OCI-LY7 (cell line): ENCODE data around the gene SMG6. TPM values are rescaled to one million over a fixed set of nuclear protein-coding genes. Genes with fewer than 3 reads are reported as not detected.

ENCODE experiments used
- BruUV-seq: library from RNA; stranded (reverse); fragments of 400-500 nt; replicated peaks from 2 replicates; lab custom pipeline; 2021; lab: Mats Ljungman, UMichigan
- CTCF ChIA-PET: fragments of 300-600 bp; sonication (Branson Sonifier 250); formaldehyde crosslinking; loops from one replicate; lab custom pipeline; 2022; ENCODE audit warnings: antibody characterized with exemption; ENCODE audit not compliant: unreplicated experiment; lab: Charles Lee
- POLR2A ChIA-PET: fragments of 300-600 bp; sonication (Branson Sonifier 250); formaldehyde crosslinking; loops from one replicate; lab custom pipeline; 2022; ENCODE audit warnings: antibody characterized with exemption; lab: Charles Lee
- DNase-seq: peaks from one replicate; pipeline ENCODE4 v3.0.0-alpha.2; 2015; ENCODE audit warnings: low spot score
- H2AFZ ChIP-seq: fragments of 200-600 bp; sonication (generic), shearing (Covaris generic); 2 replicates; pipeline ENCODE4 v1.6.1; 2014; ENCODE audit warnings: mild to moderate bottlenecking, antibody characterized with exemption, low read length, moderate library complexity
- H3K27ac ChIP-seq: fragments of 200-600 bp; sonication (generic); 2 replicates; pipeline ENCODE4 v1.5.1; 2014; ENCODE audit warnings: mixed run types, low read depth, mild to moderate bottlenecking, moderate library complexity, low read length, inconsistent platforms; ENCODE audit not compliant: poor library complexity, severe bottlenecking
- H3K36me3 ChIP-seq: fragments of 200-600 bp; sonication (generic); 2 replicates; pipeline ENCODE4 v1.6.1; 2014; ENCODE audit warnings: mild to moderate bottlenecking, antibody characterized with exemption, low read length, moderate library complexity, mixed read lengths; ENCODE audit not compliant: insufficient read depth
- H3K4me1 ChIP-seq: fragments of 200-600 bp; sonication (generic); 2 replicates; pipeline ENCODE4 v1.5.1; 2014; ENCODE audit warnings: mild to moderate bottlenecking, low read length; ENCODE audit not compliant: insufficient read depth, poor library complexity, severe bottlenecking
- H3K4me2 ChIP-seq: fragments of 200-600 bp; sonication (generic); 2 replicates; pipeline ENCODE4 v1.6.1; 2014; ENCODE audit warnings: mild to moderate bottlenecking, low read length
- H3K4me3 ChIP-seq: fragments of 200-600 bp; sonication (generic); 2 replicates; pipeline ENCODE4 v1.5.1; 2014; ENCODE audit warnings: mild to moderate bottlenecking, low read depth, low read length; ENCODE audit not compliant: poor library complexity, severe bottlenecking
- H3K79me2 ChIP-seq: fragments of 200-600 bp; sonication (generic); 2 replicates; pipeline ENCODE4 v1.6.1; 2016; ENCODE audit warnings: low read depth, mild to moderate bottlenecking, low read length, moderate library complexity, mixed read lengths; ENCODE audit not compliant: insufficient read depth
- H3K9me2 ChIP-seq: fragments of 200-600 bp; sonication (generic); 2 replicates; pipeline ENCODE4 v1.6.1; 2016; ENCODE audit warnings: mild to moderate bottlenecking, low read length, mixed read lengths; ENCODE audit not compliant: insufficient read depth
- H3K9me3 ChIP-seq: fragments of 200-600 bp; sonication (generic); 2 replicates; pipeline ENCODE4 v1.6.1; 2014; ENCODE audit warnings: mild to moderate bottlenecking, mixed run types, low read length, mixed read lengths
- H4K20me1 ChIP-seq: fragments of 200-600 bp; sonication (generic); 2 replicates; pipeline ENCODE4 v1.6.1; 2014; ENCODE audit warnings: mild to moderate bottlenecking, antibody characterized with exemption, low read length, moderate library complexity, mixed read lengths; ENCODE audit not compliant: insufficient read depth
- EZH2phosphoT487 ChIP-seq: fragments of 200-600 bp; sonication (generic); IDR thresholded peaks from 2 replicates; pipeline ENCODE4 v1.6.1; 2018; ENCODE audit warnings: low read depth, borderline replicate concordance, mild to moderate bottlenecking, mixed run types, antibody characterized with exemption, low read length, moderate library complexity, mixed read lengths
- intact Hi-C: fragments of 100-400 bp; cut with micrococcal nuclease; formaldehyde crosslinking; loops from one replicate; pipeline ENCODE4 v1.10.0; 2022; ENCODE audit not compliant: unreplicated experiment
- total RNA-seq, 2 experiments: library from RNA; depleted of rRNA in 1 of 2; stranded (reverse); fragments of >200 nt in 1 of 2; shearing (Covaris generic) in 1 of 2; gene quantifications; 2 replicates each; pipeline ENCODE4 v1.2.3, GENCODE V29; 2014 to 2022
- TF ChIP-seq, protein P1 (sequence below): fragments of 200-600 bp; sonication (generic); conservative IDR thresholded peaks from 2 replicates; pipeline ENCODE4 v1.5.1; 2014; ENCODE audit warnings: mild to moderate bottlenecking, antibody characterized with exemption, low read length, moderate library complexity, mixed read lengths

The SMG6 gene
- total RNA-seq, 2 experiments from 2014 or later: 12.5 to 17.8 TPM

DNA sequence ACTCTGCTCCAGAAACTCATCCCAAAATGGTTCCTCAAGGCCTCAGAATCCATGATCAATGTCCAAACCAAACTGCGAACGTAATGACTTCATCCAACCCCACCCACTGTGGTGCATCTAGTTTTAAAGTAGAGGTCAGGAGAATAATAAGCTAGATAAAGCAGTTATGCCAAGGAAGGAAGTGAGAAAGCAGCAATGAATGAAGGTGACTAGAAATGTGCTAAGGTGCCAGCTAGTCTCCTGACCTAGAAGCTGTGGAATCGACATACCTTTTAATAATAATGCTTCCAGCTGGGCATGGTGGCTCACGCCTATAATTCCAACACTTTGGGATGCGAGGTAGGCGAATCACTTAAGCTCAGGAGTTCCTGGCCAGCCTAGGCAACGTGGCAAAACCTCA, 99.2 kb downstream of the SMG6 start:
- Histone ChIP-seq H3K4me1 (peaks cover 6% of the 10 kb centered on the region), H3K9me3 (no peaks in the 10 kb centered on the region), H3K36me3 (peaks cover 3% of the 10 kb centered on the region; the same call in 1 of the 2 replicates), H3K9me2 (no peaks in the 10 kb centered on the region), H2AFZ (no peak overlapping the region), H4K20me1 (no peaks in the 10 kb centered on the region), H3K79me2 (no peaks in the 10 kb centered on the region; the same call in 1 of the 2 replicates), H3K4me3 (no peak overlapping the region), H3K4me2 (no peak overlapping the region), H3K27ac (no peak overlapping the region)
- POLR2A ChIA-PET: interaction anchor here (1.4 kb wide), 1 partner anchor 41 kb away, joined by 3 read pairs; no protein-coding TSS in a partner anchor
- no TSS peak for BruUV-seq
- no peak for DNase-seq
- CTCF ChIA-PET: interaction anchor here (0.6 kb wide), 2 partner anchors 49 to 150 kb away, joined by 3 read pairs; no protein-coding TSS in a partner anchor
- no peak for TF ChIP-seq EZH2phosphoT487
- TF ChIP-seq, protein P1, sequence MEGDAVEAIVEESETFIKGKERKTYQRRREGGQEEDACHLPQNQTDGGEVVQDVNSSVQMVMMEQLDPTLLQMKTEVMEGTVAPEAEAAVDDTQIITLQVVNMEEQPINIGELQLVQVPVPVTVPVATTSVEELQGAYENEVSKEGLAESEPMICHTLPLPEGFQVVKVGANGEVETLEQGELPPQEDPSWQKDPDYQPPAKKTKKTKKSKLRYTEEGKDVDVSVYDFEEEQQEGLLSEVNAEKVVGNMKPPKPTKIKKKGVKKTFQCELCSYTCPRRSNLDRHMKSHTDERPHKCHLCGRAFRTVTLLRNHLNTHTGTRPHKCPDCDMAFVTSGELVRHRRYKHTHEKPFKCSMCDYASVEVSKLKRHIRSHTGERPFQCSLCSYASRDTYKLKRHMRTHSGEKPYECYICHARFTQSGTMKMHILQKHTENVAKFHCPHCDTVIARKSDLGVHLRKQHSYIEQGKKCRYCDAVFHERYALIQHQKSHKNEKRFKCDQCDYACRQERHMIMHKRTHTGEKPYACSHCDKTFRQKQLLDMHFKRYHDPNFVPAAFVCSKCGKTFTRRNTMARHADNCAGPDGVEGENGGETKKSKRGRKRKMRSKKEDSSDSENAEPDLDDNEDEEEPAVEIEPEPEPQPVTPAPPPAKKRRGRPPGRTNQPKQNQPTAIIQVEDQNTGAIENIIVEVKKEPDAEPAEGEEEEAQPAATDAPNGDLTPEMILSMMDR: no peak
- intact Hi-C loops: no loop called here

DNA sequence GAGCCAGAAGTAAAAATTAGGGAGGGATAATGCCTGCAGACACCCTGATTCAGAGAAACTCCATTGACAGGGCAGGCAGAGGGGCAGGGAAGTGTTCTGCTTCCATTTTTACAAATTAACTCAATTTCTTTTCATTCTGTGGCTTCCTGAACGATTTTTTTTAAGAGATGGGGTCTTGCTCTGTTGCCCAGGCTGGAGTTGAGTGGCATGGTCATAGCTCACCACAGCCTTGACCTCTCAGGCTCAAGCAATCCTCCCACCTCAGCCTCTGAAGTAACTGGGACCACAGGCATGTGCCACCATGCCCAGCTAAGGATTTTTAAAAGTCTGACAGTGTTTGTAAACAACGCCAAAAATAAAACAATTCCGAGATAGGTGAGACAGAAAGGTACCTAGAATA, 99.8 kb downstream of the SMG6 start:
- no peak overlapping the region for H3K4me3 ChIP-seq
- H3K79me2 ChIP-seq: no peaks in the 10 kb centered on the region; the same call in 1 of the 2 replicates
- ChIA-PET CTCF (interaction anchor here (0.5 to 0.6 kb wide), 3 partner anchors 49 to 512 kb away, joined by 3 read pairs; no protein-coding TSS in a partner anchor), POLR2A (interaction anchor here (1.4 kb wide), 1 partner anchor 41 kb away, joined by 3 read pairs; no protein-coding TSS in a partner anchor)
- no peak overlapping the region for H3K27ac ChIP-seq
- intact Hi-C loops: no loop called here
- DNase-seq: no peak
- no peaks in the 10 kb centered on the region for H3K9me2 ChIP-seq
- peaks cover 6% of the 10 kb centered on the region for H3K4me1 ChIP-seq
- BruUV-seq: no TSS peak
- H3K36me3 ChIP-seq: peaks cover 3% of the 10 kb centered on the region; the same call in 1 of the 2 replicates
- H3K4me2 ChIP-seq: no peak overlapping the region
- H4K20me1 ChIP-seq: no peaks in the 10 kb centered on the region
- no peaks in the 10 kb centered on the region for H3K9me3 ChIP-seq
- H2AFZ ChIP-seq: no peak overlapping the region
- TF ChIP-seq, protein P1: no peak
- no peak for TF ChIP-seq EZH2phosphoT487

DNA sequence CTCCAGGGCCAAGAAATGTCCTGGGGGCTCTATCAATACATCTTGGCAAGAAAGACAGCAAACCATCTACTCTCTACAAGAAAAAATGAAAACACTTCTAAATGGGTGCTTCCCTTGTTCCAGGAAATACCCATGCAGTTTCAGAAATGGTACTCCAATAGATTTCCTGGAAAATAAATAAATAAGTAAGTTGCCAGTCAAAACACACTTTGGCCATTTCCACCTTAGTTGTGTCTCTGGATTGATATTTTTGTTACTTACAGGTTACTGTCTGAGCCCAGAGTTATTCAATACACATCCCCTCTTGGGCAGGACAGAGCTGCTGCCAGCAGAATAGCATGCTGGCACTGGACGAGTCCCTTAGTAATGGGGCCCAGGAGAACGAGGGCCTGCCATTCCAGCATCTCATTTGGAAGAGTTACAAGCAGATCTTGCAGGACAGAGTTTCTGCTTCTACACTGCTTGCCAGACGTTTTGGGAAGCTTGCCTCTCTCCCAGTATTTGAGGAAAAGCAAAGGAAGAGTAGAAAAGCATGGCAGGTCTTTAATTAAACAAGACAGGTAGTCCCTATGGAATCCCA, 100.5 kb downstream of the SMG6 start:
- BruUV-seq: no TSS peak
- Histone ChIP-seq H3K9me2 (no peaks in the 10 kb centered on the region), H3K27ac (no peak overlapping the region), H4K20me1 (no peaks in the 10 kb centered on the region), H3K4me2 (no peak overlapping the region), H3K9me3 (no peaks in the 10 kb centered on the region), H3K4me3 (no peak overlapping the region), H3K36me3 (peaks cover 3% of the 10 kb centered on the region; the same call in 1 of the 2 replicates), H2AFZ (no peak overlapping the region), H3K79me2 (no peaks in the 10 kb centered on the region; the same call in 1 of the 2 replicates), H3K4me1 (peaks cover 6% of the 10 kb centered on the region)
- ChIA-PET POLR2A (no interaction called here), CTCF (no interaction called here)
- intact Hi-C loops: no loop called here
- DNase-seq: no peak
- no peak for TF ChIP-seq EZH2phosphoT487
- TF ChIP-seq, protein P1: no peak
